ENCODE data around the gene SLC44A5.
A peak's percentile ranks its signal among the peaks of the same experiment; 100 is the strongest.

The SLC44A5 gene

GRCh38 chr1:75588779-75589475 is 22.0 kb downstream of the SLC44A5 start:
- no peak for DNase-seq (ENCODE audit: low read depth)

- no peak for DNase-seq (ENCODE audit: low read depth)
These were observed 23.2 kb downstream of the SLC44A5 start for GRCh38 chr1:75587692-75588091.

GRCh38 chr1:75583282-75583681 is 27.6 kb downstream of the SLC44A5 start:
- no peak for DNase-seq (ENCODE audit: low read depth)

GRCh38 chr1:75582725-75583261 is 28.1 kb downstream of the SLC44A5 start:
- no peak for DNase-seq (ENCODE audit: low read depth)

- no peak for DNase-seq (ENCODE audit: low read depth)
These were observed 31.9 kb downstream of the SLC44A5 start for GRCh38 chr1:75579046-75579445.

GRCh38 chr1:75575837-75576236 is 35.1 kb downstream of the SLC44A5 start:
- DNase-seq (ENCODE audit: low read depth) = no peak

GRCh38 chr1:75567191-75567590 is 43.7 kb downstream of the SLC44A5 start:
- DNase-seq (ENCODE audit: low read depth) = no peak

- peak; percentile 3 for DNase-seq (ENCODE audit: low read depth)
These were observed 51.1 kb downstream of the SLC44A5 start for GRCh38 chr1:75559800-75560199.

GRCh38 chr1:75559136-75559535 is 51.8 kb downstream of the SLC44A5 start:
- DNase-seq (ENCODE audit: low read depth) = no peak

- no peak for DNase-seq (ENCODE audit: low read depth)
These were observed 56.0 kb downstream of the SLC44A5 start for GRCh38 chr1:75554870-75555269.

- DNase-seq (ENCODE audit: low read depth) = no peak
These were observed 56.7 kb downstream of the SLC44A5 start for GRCh38 chr1:75554181-75554580.

- no peak for DNase-seq (ENCODE audit: low read depth)
These were observed 60.4 kb downstream of the SLC44A5 start for GRCh38 chr1:75550559-75550958.

- DNase-seq (ENCODE audit: low read depth) = no peak
These were observed 62.0 kb downstream of the SLC44A5 start for GRCh38 chr1:75548721-75549480.

- DNase-seq (ENCODE audit: low read depth) = no peak
These were observed 67.2 kb downstream of the SLC44A5 start for GRCh38 chr1:75543705-75544104.

GRCh38 chr1:75542818-75543570 is 67.9 kb downstream of the SLC44A5 start:
- DNase-seq (ENCODE audit: low read depth) = no peak

GRCh38 chr1:75539230-75540116 is 71.4 kb downstream of the SLC44A5 start:
- no peak for DNase-seq (ENCODE audit: low read depth)

- DNase-seq (ENCODE audit: low read depth) = no peak
These were observed 77.8 kb downstream of the SLC44A5 start for GRCh38 chr1:75533085-75533484.

- DNase-seq (ENCODE audit: low read depth) = no peak
These were observed 79.3 kb downstream of the SLC44A5 start for GRCh38 chr1:75531570-75531969.

GRCh38 chr1:75529488-75529887 is 81.4 kb downstream of the SLC44A5 start:
- DNase-seq (ENCODE audit: low read depth) = no peak

- no peak for DNase-seq (ENCODE audit: low read depth)
These were observed 82.9 kb downstream of the SLC44A5 start for GRCh38 chr1:75528001-75528400.

GRCh38 chr1:75522389-75522788 is 88.5 kb downstream of the SLC44A5 start:
- no peak for DNase-seq (ENCODE audit: low read depth)

- no peak for DNase-seq (ENCODE audit: low read depth)
These were observed 89.3 kb downstream of the SLC44A5 start for GRCh38 chr1:75521658-75522057.
